C4-2B (cell line): ENCODE data around the gene PDXP.

Experiments
- H3K27ac ChIP-seq: fragments of 450-650 bp; 2 replicates; pipeline ENCODE4 v1.5.1; 2017
- ZFX ChIP-seq: fragments of 450-650 bp; IDR thresholded peaks from 2 replicates; pipeline ENCODE4 v1.6.1; 2017
- TF ChIP-seq, protein P1 (sequence below): fragments of 450-650 bp; conservative IDR thresholded peaks from 2 replicates; pipeline ENCODE4 v1.5.1; 2017; ENCODE audit warnings: mild to moderate bottlenecking

The PDXP gene

GRCh38 chr22:37629928-37630327 lies 28.6 kb upstream of the PDXP start:
- TF ChIP-seq, protein P1, sequence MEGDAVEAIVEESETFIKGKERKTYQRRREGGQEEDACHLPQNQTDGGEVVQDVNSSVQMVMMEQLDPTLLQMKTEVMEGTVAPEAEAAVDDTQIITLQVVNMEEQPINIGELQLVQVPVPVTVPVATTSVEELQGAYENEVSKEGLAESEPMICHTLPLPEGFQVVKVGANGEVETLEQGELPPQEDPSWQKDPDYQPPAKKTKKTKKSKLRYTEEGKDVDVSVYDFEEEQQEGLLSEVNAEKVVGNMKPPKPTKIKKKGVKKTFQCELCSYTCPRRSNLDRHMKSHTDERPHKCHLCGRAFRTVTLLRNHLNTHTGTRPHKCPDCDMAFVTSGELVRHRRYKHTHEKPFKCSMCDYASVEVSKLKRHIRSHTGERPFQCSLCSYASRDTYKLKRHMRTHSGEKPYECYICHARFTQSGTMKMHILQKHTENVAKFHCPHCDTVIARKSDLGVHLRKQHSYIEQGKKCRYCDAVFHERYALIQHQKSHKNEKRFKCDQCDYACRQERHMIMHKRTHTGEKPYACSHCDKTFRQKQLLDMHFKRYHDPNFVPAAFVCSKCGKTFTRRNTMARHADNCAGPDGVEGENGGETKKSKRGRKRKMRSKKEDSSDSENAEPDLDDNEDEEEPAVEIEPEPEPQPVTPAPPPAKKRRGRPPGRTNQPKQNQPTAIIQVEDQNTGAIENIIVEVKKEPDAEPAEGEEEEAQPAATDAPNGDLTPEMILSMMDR = no peak
- TF ChIP-seq ZFX = no peak
- H3K27ac ChIP-seq = no peak overlapping the region

GRCh38 chr22:37630839-37631435 lies 27.6 kb upstream of the PDXP start:
- TF ChIP-seq, protein P1 = no peak
- no peak for TF ChIP-seq ZFX
- H3K27ac ChIP-seq = no peak overlapping the region

- no peak for TF ChIP-seq ZFX
- TF ChIP-seq, protein P1 = no peak
- H3K27ac ChIP-seq = no peak overlapping the region
These were observed 26.9 kb upstream of the PDXP start for GRCh38 chr22:37631448-37632173.

DNA sequence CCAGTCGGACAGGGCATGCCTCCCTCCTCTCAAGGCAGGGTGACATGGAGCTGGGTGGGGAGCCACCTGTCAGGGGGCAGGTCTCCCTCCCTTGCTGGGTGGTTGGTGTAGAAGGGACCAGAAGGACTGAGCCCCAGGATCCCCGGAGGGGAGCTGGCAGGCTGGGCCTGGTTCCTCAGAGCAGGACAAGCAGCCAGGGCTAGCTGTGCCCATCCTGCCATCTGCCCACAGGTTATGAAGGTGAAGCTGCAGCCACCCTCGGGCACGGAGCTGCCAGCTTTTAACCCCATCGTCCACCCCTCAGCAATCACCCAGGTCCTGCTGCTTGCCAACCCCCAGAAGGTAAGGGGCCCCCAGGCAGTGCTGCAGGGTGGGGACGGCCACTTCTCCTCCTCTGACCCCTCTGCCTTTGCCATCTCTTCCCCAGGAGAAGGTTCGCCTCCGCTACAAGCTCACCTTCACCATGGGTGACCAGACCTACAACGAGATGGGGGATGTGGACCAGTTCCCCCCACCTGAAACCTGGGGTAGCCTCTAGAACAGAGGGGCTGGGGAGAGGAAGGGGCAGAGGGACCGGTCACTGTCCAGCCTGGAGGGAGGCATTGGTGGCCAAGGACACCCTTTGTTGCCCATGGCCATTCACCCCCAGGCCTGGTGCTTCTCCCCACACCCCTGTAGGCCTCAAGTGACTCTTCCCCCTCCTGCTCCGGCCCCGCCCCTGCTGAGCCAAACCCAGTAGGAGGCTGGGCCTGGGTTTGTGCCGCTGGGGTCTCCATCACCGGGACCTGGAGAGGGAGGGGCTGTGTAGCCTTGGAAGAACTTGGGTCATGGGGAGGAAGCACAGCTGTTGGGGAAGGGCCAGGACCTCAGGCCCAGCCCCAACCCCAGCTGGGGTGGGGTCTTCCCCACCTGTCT lies 26.1 kb upstream of the PDXP start:
- TF ChIP-seq ZFX = no peak
- TF ChIP-seq, protein P1 = no peak
- no peak overlapping the region for H3K27ac ChIP-seq

- no peak for TF ChIP-seq ZFX
- TF ChIP-seq, protein P1 = no peak
These were observed 25.4 kb upstream of the PDXP start for GRCh38 chr22:37633089-37633624.

GRCh38 chr22:37633625-37634416 lies 24.7 kb upstream of the PDXP start:
- TF ChIP-seq, protein P1 = no peak
- no peak for TF ChIP-seq ZFX
- no peak overlapping the region for H3K27ac ChIP-seq

More at GRCh38 chr22:37633089-37633624, 25.4 kb upstream of the PDXP start:
- H3K27ac ChIP-seq = no peak overlapping the region
